Measurements from ENCODE around the gene EFHC2. TPM values are rescaled to one million over a fixed set of nuclear protein-coding genes. Genes with fewer than 3 reads are reported as not detected.

Gene EFHC2
- total and polyA plus RNA-seq, 2 of the 8 experiments (the other 6 are each of a cell fraction or from before 2014, with no cell fraction given): 1.8 to 3.4 TPM

GRCh38 chrX:44267861-44268260 lies 75.6 kb downstream of the EFHC2 start (continued):
- TF ChIP-seq RXRA (IDR thresholded peaks at IDR 0.05; ENCODE audit: insufficient read depth, low read depth, low read length) (no peak), SP4 (IDR thresholded peaks at IDR 0.05; ENCODE audit: low read length) (no peak)
